NCI-H2227 treated with DMSO at 0.1 percent for 48 hours (cell line): ENCODE data around the gene NTM.
A peak's percentile ranks its signal among the peaks of the same experiment; 100 is the strongest.

Experiments used
- DNase-seq: peaks from one replicate; lab custom pipeline; 2025; lab: John Stamatoyannopoulos, UW

Gene NTM

DNA sequence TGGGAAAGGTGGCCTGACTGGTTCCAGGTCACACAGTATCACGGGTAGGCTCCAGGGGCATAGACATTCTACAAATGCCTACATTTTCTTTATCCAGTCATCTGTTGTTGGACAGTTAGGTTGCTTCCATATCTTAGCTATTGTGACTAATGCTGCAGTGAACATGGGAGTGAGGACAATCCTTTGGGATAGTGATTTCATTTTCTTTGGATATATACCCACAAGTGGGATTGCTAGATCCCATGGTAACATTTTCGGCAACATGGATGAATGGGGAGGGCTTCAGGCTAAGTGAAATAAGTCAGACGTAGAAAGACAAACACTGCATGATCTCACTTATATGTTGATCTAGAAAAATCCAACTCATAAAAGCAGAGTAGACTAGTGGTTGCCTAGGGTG lies 744.3 kb downstream of the NTM start:
- DNase-seq = no peak

DNA sequence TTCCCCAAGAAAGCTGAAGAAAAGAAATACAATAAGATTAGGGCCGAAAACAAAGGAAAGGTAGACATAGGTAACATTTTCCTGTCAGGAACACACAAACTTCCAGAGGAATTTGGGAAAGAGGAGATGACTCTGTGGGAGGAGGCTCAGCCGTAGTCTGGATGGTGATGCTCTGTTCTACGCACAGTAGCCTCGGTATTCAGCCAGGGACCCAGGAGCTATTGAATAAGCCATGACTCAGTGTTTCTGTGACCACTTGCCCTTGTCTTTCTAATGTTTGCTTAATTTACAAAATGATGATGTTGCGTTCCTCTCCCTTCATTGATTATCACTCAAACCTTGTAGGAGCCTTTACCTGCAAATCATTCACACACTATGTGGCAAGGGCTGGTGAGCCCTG lies 745.0 kb downstream of the NTM start:
- DNase-seq = no peak

DNA sequence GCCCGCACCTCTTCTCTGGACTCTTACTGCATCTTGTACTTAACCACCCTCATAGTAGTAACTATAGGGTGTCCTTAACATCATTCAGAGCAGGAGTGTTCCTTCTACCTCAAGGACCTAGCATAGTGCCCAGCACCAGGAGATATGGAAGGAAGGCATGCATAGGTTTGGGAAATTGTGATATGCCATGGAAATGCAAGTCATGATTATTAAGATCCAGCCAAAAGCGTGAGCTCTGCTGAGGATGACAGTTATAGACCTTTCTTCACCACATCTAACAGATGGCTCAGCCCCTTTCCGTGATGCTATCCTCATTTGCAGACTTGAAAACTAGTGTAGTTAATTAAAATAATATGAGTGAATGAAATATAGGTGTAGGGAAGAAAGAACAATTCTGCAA lies 746.1 kb downstream of the NTM start:
- DNase-seq = no peak

DNA sequence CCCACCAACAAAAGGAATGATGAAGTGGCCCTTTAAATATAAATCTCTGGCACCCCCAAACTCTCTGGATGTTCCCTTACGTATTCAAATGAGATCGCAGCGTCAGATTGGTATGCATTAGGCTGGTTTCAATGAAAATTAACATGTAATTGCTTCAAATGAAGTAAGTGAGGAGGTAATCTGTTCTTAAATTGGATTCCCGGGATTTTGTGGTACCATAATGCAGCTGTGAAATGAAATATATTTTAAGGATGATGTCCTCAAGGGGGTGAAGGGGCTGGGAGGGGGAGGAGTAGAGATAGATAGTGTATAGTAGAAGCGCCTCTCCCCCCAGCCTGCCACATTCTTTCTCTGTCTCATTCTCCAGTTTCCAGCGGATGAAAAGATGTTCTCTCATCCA lies 748.2 kb downstream of the NTM start:
- no peak for DNase-seq

DNA sequence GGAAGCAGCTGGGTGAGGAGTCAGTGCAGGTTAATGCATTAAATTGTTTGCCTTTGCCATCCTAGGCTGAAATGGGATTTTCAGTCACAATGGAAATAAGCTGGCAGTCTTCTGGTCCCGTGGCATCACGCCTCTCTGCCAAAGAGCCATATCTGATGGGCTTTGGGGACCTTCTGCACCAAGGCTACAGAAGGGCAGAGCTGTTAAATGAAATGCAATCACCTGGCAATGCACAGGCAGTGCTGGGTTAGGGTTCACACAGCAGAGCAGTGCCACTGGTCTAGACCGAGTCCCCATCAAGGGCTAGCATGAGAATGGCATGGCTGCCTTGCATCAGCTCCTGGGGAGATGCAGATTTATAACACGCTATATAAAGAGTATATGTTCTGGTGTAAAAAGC lies 749.2 kb downstream of the NTM start:
- no peak for DNase-seq

DNA sequence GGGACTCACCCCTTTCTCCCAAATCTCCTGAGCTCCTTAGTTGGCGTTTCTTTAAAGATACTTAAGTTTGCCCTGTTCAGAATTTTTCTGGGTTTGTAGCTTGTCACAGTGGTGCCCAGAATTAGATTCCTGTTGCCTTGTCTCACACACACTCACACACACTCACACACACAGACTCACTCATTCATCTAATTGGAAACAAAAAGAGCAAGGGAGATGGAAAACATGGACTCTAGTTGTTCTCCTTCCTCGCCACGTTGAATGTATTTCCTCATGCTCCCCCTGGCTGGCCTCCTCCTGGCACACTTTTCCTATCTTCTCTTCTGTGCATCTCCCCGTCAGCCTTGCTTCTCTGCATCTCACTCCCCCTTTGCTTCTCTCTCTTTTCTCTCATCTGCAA lies 752.3 kb downstream of the NTM start:
- no peak for DNase-seq

DNA sequence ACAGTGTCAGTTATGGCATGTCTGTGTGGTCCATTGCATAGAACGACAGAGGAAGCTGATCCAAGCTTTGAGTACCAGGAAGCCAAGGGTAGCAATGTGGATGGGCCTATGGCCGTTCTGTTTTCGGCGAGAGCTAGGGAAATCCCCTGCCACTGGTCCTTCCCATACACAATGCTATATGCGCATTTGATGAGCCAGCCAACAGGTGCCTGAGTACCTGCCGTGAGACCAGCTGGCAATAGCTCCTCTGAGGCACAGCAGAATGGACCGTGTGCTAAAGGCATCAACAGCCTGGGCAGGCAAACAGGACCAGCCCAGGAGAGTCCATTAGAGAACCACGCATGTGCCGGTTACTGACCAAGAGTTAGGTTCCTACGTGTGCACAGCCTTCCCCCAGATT lies 753.0 kb downstream of the NTM start:
- DNase-seq = no peak

DNA sequence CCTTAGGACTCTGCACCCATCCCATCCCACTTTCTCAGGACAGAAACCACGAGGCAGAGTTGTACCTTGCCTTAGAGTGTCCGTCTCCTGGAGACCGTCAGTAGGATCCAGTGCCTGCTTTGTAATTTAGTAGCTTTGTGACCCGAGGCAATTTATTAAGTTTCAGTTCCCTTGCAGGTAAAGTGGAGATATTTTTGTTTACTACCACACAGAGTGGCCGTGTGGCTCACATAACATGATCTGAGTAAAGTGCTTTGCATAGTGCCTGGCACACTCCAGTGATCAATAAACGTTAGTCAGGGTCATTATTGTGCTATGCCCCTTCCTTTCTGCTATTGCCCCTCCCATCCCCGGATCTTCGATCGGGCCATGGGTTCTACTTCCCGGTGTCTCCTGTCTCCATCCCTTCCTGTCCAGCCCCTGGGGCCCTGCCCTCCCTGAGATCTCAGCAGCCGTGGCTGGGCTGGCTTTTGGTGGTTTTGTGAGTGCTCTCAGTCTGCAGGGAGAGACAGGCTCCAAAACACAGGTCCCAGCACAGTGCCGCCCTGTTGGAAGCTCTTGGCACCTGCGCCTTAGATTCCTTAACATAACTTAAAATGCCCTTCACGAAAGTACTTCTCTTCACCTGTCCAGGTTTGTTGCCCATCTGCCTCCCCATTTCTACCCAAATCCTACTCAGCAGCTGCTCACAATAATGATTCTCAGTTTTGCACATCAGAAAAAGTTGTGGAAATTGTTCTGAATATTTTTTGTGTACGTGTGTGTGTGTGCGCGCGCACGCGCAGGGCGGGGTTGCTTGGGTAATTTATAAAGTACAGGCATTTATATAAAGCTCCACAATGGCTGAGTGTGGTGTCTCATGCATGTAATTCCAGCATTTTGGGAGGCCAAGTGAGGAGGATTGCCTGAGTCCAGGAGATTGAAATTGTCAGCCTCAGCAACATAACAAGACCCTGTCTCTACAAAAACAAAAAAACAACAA lies 753.7 kb downstream of the NTM start:
- DNase-seq = no peak

DNA sequence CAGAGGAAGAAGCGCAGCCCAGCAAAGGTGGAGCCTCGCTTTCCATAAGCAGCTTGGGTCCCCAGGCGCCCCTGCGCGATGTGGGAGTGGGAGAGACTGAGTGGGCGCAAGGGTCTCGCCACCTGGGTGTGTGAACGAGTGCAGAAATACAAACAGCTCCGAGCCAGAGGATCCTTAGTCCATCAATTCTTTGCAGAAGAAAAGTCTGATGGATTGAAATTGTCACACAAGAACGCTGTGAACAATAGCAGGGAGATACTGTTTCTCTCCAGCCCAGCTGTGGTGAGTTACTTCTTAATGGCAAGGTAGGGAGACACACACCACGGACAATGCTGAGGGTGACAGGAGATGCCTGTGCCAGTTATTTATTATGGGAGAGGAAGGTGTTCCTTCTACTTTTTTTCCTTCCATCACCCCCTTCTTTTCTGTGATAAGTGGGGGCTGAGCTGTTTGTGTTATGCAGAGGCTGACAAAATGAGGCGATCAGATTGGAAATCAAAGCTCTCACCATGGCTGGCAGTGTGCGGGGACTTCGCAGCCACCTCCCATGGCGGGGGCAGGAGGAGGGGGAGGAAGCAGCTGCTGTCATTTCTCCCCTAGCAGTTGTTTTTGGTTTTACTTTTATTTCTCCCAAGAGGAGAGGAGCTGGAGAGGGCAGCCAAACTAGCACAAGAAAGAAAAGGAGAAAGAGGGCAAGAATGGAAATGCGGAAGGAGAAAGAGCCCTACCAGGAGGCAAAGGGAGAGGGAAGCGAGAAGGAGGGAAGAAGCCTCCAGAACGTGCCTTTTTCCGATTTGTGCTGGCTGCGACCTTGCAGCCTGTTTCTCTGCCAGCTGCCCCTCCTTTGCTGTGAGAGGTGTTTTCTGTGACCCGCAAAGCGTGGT lies 755.8 kb downstream of the NTM start:
- DNase-seq = peak; percentile 51

DNA sequence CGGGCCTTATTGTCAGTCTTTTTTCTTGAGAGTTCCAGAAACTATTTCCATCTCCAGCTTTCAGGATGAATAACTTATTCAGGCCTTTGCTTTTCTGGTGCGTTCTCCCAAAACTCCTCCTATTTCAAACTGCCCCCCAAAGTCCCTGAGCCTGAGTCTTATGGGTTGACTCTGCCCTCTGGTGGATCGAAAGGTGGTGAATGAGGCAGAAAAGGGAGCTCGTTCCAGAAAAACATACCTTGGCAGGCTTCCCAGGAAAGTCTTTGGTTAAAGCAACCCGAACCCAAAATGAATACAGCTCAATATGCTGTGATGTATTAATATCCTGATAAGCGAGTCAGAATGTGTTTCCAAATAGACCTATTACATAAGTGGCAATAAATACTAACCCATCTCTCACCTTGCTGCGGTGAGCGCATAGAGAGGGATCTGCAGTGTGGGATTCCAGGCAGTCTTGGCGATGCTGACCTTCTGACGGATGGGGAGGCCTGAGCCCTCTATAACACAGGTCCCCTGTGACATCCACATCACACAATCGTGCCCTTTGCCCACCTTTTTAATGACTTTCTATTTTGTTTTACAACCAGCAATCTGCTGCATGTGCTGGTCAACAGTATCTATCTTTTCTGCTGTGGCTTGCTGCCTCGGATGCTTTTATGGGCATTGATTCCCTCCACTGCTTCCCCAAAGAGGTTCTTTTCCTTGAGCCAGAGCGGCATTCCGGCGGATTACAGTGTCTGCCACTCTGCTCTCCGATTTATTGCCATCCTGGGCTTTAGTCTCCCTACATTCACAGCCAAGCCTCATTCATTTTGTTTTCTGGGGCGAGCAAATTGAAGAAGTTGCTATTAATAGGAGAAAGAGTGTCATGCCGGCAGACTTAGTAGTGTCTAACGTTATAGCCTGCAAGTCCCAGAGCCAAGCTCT lies 756.8 kb downstream of the NTM start:
- peak; percentile 26 for DNase-seq

DNA sequence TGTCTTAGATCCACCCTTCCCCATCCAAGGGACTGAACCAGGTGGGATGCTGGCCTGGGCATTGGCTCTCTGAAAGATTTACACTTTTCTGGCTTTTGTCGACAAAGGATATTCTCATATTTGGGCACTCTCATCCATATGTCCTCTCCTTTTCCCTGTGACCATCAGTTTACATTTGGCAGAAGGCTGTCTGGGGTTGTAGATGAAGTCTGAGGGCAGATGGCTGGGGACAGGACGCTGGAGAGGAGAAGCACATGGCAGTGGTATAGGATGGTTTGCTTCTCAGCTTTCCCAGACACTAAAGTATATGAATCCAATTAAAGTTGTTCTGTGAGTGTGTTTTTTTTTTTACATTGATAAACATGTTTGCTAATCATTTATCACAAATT lies 757.5 kb downstream of the NTM start:
- no peak for DNase-seq

DNA sequence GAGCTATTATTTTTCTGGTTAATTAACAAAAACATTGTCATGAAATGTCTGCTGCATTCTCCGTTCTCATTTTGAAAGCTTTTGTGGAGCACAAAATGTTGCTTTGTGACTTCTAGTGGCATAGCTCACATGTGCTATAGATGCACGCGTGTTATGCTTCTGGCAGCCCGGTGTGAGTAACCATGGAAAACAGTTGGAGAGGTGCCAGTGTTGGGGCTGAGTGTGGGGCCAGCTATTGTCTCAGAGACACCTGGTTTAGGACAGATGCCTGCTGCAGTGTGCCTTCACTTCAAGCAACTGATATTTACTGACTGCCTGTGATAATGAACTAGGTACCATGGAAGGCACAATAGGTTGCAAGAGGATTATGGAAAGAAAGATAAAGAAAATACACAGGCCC lies 760.6 kb downstream of the NTM start:
- peak; percentile 25 for DNase-seq

DNA sequence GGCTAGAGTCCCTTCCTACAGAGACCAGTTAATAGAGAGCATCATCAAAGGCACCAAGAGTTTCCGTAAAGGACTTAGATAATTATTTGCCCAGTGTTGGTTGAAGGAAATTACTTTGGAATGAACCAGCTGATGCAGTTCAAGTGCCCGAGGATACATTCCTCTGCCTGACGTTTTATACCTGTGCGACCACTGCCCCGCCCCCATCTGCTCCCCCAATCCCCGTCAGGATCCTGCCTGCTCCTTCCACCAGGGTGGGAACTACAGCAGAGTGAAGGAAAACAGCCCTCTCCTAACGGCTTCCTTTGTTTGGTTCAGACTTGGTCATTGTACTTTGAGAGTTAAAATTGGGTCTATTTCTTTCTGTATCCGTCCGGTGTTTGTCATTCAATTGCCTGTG lies 761.5 kb downstream of the NTM start:
- no peak for DNase-seq

DNA sequence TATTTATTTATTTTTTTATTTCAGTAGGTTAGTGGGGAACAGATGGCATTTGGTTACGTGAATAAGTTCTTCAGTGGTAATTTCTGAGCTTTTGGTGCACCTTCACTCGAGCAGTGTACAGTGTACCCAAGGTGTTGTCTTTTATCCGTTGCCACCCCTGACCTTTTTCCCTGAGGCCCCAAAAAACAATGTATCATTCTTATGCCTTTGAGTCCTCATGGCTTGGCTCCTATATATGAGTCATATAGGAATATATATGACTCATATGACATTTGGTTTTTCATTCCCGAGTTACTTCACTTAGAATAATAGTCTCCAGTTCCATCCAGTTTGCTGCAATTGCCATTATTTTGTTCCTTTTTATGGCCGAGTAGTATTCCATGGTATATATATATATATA lies 763.9 kb downstream of the NTM start:
- DNase-seq = no peak

DNA sequence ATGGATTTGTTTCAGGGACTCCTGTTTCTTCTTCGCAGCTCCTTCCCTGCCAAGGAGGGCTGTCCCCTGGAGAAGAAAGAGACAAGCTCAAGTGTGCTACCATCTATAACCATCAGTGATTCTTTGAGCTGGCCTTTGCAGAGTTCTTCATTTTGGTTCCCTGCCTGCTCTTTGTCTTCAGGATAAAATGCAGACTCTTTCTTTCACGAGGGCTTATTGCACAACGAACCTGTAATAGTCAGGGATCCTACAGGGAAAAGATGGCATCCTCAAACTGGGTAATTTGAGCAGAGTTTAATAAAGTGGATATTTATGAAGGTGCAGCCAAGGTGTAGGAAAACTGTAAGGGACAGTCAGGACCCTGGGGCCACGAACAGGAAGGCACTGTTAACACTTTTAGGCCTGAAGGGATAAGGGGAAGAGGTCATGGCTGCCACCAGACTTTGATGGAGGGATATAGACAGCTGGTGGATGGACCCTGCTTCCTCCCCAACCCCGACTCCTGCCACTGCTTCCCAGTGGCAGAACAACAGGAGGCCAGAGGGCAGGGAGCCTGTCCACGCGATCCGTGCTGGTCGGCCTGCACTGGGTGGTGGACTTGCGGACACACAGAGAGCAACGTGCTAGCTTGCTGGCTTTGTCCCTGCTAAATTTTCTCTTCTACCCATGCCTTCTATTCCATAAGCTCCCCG lies 767.0 kb downstream of the NTM start:
- DNase-seq = no peak

DNA sequence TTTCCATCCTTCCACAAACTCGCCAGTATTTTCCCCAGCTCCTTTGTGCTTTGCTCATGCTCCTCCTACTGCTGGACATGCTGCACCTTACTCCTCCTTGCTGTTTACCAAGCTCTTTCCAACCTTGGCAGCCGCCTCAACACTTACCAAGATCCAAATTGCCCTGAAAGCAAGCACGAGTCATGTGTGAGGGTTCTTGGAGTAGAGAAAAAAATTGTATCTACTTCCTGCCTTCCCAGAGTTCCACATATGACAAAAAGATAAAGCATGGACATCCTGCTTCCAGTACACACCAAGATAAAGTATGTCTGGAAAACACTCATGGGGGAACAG lies 767.5 kb downstream of the NTM start:
- no peak for DNase-seq

DNA sequence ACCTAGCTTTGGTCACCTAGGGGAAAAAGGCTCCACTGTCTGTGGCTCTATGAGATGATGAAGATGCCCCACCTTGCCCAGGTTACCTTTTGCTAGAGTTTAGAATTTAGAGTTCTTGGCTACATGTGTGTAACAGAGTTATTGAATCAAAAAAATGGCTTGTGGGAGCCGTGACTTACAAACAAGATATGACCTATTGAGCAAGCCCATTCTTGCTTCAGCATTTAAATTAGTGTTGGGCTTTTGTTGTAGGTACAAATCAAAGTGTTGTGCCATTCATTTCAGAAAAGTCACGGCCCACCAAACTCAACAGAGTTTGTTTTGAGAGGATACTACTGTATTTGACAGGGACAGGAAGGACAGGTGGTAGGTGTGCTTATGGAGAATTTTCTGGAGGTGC lies 768.8 kb downstream of the NTM start:
- DNase-seq = no peak

DNA sequence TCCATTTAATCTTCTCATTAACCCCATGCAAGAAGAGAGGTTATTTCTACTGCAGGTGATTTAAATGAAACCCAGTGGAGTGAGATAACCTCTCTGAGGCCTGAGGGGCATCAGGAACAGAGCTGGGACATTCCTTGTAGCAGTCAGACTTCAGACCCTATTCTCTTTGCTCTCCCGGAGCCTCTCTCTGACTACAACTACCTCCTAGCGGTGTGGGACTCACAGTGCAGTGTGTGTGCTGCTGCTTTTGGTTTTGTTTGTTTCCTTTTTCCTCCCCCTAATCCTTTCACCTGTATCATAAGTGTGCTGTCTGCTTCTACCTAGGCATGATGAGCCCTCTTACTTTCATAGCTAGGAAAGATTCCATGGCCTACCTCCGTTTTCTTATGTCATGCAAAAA lies 769.6 kb downstream of the NTM start:
- no peak for DNase-seq

DNA sequence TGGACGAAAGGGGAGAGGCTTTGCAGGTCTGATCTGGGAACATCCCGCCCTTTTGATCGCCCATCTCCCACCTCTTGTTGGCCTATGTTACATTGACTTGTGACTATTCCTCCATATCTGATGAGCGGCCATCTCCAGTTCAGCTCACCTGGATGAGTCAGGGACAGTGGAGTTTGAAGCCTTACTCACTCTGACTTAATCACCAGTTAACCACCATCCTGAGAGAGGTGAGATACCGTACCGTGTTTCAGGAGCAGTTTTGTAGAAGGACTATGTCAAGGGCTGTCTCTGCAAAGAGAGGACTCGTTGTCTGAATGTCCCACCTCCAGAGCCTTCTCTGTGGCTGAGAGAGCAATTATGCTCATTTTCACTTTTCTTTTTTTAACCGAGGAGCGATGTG lies 771.7 kb downstream of the NTM start:
- DNase-seq = no peak

DNA sequence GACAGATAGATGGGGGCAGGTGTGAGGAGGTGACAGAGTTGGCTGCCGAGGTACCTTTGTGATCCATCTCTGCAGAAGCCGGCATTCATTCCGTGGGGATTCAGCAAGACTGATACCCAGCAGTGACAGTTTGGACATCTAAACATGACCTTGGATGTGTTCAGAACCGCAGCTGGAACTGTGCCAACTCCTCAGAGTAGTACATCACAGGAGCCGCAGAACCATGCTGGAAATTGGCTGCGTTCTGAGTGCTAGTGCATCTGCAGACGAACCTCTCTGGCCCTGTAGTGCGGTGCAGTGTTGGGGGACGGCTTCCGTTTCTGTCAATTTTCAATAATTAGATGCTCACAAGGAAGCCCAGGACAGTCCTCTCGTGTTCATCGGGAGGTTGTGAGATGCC lies 772.1 kb downstream of the NTM start:
- DNase-seq = no peak

DNA sequence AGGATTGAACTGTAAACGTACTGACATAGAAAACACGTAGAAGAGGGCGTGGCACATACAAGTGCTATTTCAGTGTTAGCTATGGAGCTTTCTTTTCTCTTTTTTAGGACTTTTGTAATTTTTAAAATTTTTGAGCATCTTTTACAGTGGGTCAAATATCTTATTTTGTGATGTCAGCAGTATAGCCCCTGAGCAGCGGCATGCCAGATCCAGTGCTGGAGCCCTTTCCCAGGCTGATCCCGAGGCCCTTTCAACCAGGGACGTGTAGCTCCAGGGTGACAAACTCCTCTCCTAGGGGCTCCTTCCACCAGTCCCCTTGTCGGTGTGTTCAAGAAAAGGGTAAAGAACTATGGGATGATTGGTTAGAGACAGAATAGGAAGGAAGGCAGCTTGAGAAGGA lies 777.0 kb downstream of the NTM start:
- no peak for DNase-seq

DNA sequence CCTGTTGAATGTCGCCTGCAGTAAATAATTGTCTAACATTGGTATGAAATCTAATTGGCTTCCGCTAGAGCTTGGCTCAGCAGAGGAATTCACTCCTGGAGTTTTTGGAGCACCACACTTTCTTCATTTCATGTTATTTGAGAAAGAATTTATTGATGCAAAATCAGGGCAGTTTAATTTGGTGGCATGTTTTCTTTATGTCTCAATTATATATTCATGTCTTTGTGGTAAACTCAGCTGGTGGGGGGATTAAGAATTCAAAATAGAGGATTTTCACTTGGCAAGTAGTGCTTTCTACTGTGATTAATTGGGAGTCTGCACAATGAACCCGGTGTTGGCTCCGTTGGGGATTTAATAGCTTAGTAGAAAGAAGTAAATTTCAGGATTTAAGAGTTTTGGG lies 784.4 kb downstream of the NTM start:
- DNase-seq = no peak
